ENCODE results near the gene ACAP2.
"Not testable (repeated sequence)": the region's sequence is repeated elsewhere in the genome, so short reads cannot be mapped to it uniquely, and the experiment has no call there.

Gene ACAP2

GRCh38 chr3:195307711-195308110 is 135.1 kb downstream of the ACAP2 start:
- peaks cover 42 to 92% (median 73%) of the 10 kb centered on the region in 11 experiments for H3K36me3 ChIP-seq
- H3K4me3 ChIP-seq: no peak overlapping the region
- H3K4me2 ChIP-seq: no peak overlapping the region
- no peaks in the 10 kb centered on the region for H3K4me1 ChIP-seq
- no peak for TF ChIP-seq Cebpa-rat (IDR thresholded peaks at IDR 0.05)
- H3K9ac ChIP-seq: no peak overlapping the region
- peaks cover 0 to 21% (median 0%) of the 10 kb centered on the region in 11 experiments; a peak in 5 of 22 replicates for H4K20me1 ChIP-seq
- no peaks in the 10 kb centered on the region for H3K27me3 ChIP-seq
- H3K27ac ChIP-seq: no peak overlapping the region
- no peaks in the 10 kb centered on the region for H3K9me3 ChIP-seq (replicated peaks in 1 of 11)

- Histone ChIP-seq H3K9ac (no peak overlapping the region), H3K27ac (no peak overlapping the region), H3K9me3 (replicated peaks in 1 of 11) (no peaks in the 10 kb centered on the region), H3K4me2 (no peak overlapping the region), H3K36me3 (peaks cover 48 to 95% (median 75%) of the 10 kb centered on the region in 11 experiments), H3K27me3 (no peaks in the 10 kb centered on the region), H4K20me1 (peaks cover 0 to 21% (median 0%) of the 10 kb centered on the region in 11 experiments; a peak in 5 of 22 replicates), H3K4me1 (no peaks in the 10 kb centered on the region), H3K4me3 (no peak overlapping the region)
- TF ChIP-seq Cebpa-rat (IDR thresholded peaks at IDR 0.05): no peak
Measured at GRCh38 chr3:195306369-195306768, 136.5 kb downstream of the ACAP2 start.

GRCh38 chr3:195302431-195302830 is 140.4 kb downstream of the ACAP2 start:
- Histone ChIP-seq H3K9me3 (replicated peaks in 1 of 11) (no peaks in the 10 kb centered on the region), H3K4me1 (no peaks in the 10 kb centered on the region), H3K27ac (no peak overlapping the region), H3K4me3 (no peak overlapping the region), H3K4me2 (no peak overlapping the region), H3K9ac (no peak overlapping the region), H3K27me3 (no peaks in the 10 kb centered on the region), H4K20me1 (peaks cover 0 to 25% (median 0%) of the 10 kb centered on the region in 11 experiments; a peak in 6 of 22 replicates), H3K36me3 (peaks cover 82 to 100% (median 93%) of the 10 kb centered on the region in 11 experiments)
- no peak for TF ChIP-seq Cebpa-rat (IDR thresholded peaks at IDR 0.05)

- Histone ChIP-seq H3K4me2 (no peak overlapping the region), H3K9ac (no peak overlapping the region), H3K9me3 (replicated peaks in 1 of 11) (no peaks in the 10 kb centered on the region), H4K20me1 (peaks cover 0 to 14% (median 0%) of the 10 kb centered on the region in 11 experiments; a peak in 4 of 22 replicates), H3K27ac (no peak overlapping the region), H3K36me3 (peaks cover 84 to 100% (median 95%) of the 10 kb centered on the region in 11 experiments), H3K4me1 (peaks cover 0 to 3% (median 1%) of the 10 kb centered on the region in 10 experiments; a peak in 7 of 20 replicates), H3K4me3 (no peak overlapping the region), H3K27me3 (no peaks in the 10 kb centered on the region)
- TF ChIP-seq Cebpa-rat (IDR thresholded peaks at IDR 0.05): no peak
Measured at GRCh38 chr3:195297446-195297845, 145.4 kb downstream of the ACAP2 start.

- Histone ChIP-seq H3K4me1 (peaks cover 0 to 11% (median 9%) of the 10 kb centered on the region in 10 experiments; a peak in 10 of 20 replicates), H4K20me1 (peaks cover 0 to 14% (median 0%) of the 10 kb centered on the region in 11 experiments; a peak in 4 of 22 replicates), H3K4me2 (no peak overlapping the region), H3K9ac (no peak overlapping the region), H3K27ac (no peak overlapping the region), H3K36me3 (peaks cover 84 to 100% (median 95%) of the 10 kb centered on the region in 11 experiments), H3K4me3 (no peak overlapping the region), H3K27me3 (no peaks in the 10 kb centered on the region), H3K9me3 (replicated peaks in 1 of 11) (no peaks in the 10 kb centered on the region)
- TF ChIP-seq Cebpa-rat (IDR thresholded peaks at IDR 0.05): no peak
Measured at GRCh38 chr3:195296662-195297061, 146.2 kb downstream of the ACAP2 start.

GRCh38 chr3:195291121-195291520 is 151.7 kb downstream of the ACAP2 start:
- Histone ChIP-seq H3K27me3 (no peaks in the 10 kb centered on the region), H3K4me1 (peaks cover 0 to 12% (median 11%) of the 10 kb centered on the region in 10 experiments; a peak in 10 of 20 replicates), H3K9me3 (replicated peaks in 1 of 11) (no peaks in the 10 kb centered on the region), H3K4me2 (no peak overlapping the region), H4K20me1 (peaks cover 0 to 5% (median 0%) of the 10 kb centered on the region in 11 experiments; a peak in 3 of 22 replicates), H3K27ac (no peak overlapping the region), H3K36me3 (peaks cover 94 to 100% (median 98%) of the 10 kb centered on the region in 11 experiments), H3K9ac (no peak overlapping the region), H3K4me3 (no peak overlapping the region)
- no peak for TF ChIP-seq Cebpa-rat (IDR thresholded peaks at IDR 0.05)

GRCh38 chr3:195290643-195291042 is 152.2 kb downstream of the ACAP2 start:
- peaks cover 96 to 100% (median 99%) of the 10 kb centered on the region in 11 experiments for H3K36me3 ChIP-seq
- not testable (repeated sequence) for H3K4me2 ChIP-seq; H3K9me3 ChIP-seq (replicated peaks in 1 of 11)

GRCh38 chr3:195286115-195286872 is 156.5 kb downstream of the ACAP2 start:
- Histone ChIP-seq H3K36me3 (peaks cover 73 to 99% (median 87%) of the 10 kb centered on the region in 11 experiments), H3K9ac (no peak overlapping the region), H3K4me3 (no peak overlapping the region), H3K27me3 (no peaks in the 10 kb centered on the region), H3K9me3 (replicated peaks in 1 of 11) (no peaks in the 10 kb centered on the region), H3K4me1 (no peaks in the 10 kb centered on the region), H4K20me1 (peaks cover 0 to 7% (median 0%) of the 10 kb centered on the region in 11 experiments; a peak in 2 of 22 replicates), H3K4me2 (no peak overlapping the region), H3K27ac (no peak overlapping the region)
- TF ChIP-seq Cebpa-rat (IDR thresholded peaks at IDR 0.05): no peak

More at GRCh38 chr3:195290643-195291042, 152.2 kb downstream of the ACAP2 start:
- not testable (repeated sequence) for H3K27ac ChIP-seq, H3K9ac ChIP-seq, H3K27me3 ChIP-seq, H4K20me1 ChIP-seq, H3K4me3 ChIP-seq
- peaks cover 0 to 12% (median 11%) of the 10 kb centered on the region in 10 experiments; a peak in 10 of 20 replicates for H3K4me1 ChIP-seq

GRCh38 chr3:195285372-195285771 is 157.4 kb downstream of the ACAP2 start:
- H3K27me3 ChIP-seq: no peaks in the 10 kb centered on the region
- no peak overlapping the region for H3K9ac ChIP-seq
- no peaks in the 10 kb centered on the region for H3K9me3 ChIP-seq (replicated peaks in 1 of 11)
- H3K4me1 ChIP-seq: no peaks in the 10 kb centered on the region
- H4K20me1 ChIP-seq: peaks cover 0 to 7% (median 0%) of the 10 kb centered on the region in 11 experiments; a peak in 2 of 22 replicates
- no peak overlapping the region for H3K27ac ChIP-seq
- H3K4me2 ChIP-seq: no peak overlapping the region
- no peak for TF ChIP-seq Cebpa-rat (IDR thresholded peaks at IDR 0.05)
- H3K4me3 ChIP-seq: no peak overlapping the region
- H3K36me3 ChIP-seq: peaks cover 64 to 99% (median 83%) of the 10 kb centered on the region in 11 experiments
